ENCODE results near the gene RRAS2. TPM values are rescaled to one million over a fixed set of nuclear protein-coding genes. Genes with fewer than 3 reads are reported as not detected.
"Not testable (repeated sequence)": the region's sequence is repeated elsewhere in the genome, so short reads cannot be mapped to it uniquely, and the experiment has no call there.

RRAS2 gene
- total RNA-seq, 4 donors from 2014 or later: 26.4 to 36.7 (median 31.8) TPM

- DNase-seq (ENCODE audit: low spot score in 2 of 2): no peak
- H3K4me3 ChIP-seq (ENCODE audit: low read depth, poor library complexity, severe bottlenecking): no peak overlapping the region
- intact Hi-C loops (cut with DNase I; ENCODE audit: low total_unique reads): loop anchor here (5.0 kb wide), 1 partner anchor 1395 kb away; no protein-coding TSS in a partner anchor
- 97 to 98% methylated on average over 7 of the region's 7 CpGs for WGBS, 2 donors
- no peak for TF ChIP-seq CTCF (IDR thresholded peaks at IDR 0.05)
- no peak for TF ChIP-seq POLR2A (IDR thresholded peaks at IDR 0.05)
Measured at GRCh38 chr11:14347494-14347893, 11.5 kb downstream of the RRAS2 start.

- no peak overlapping the region for H3K4me3 ChIP-seq (ENCODE audit: low read depth, poor library complexity, severe bottlenecking)
- intact Hi-C loops (cut with DNase I; ENCODE audit: low total_unique reads): loop anchor here (5.0 kb wide), 1 partner anchor 1396 kb away; no protein-coding TSS in a partner anchor
- no peak for DNase-seq (ENCODE audit: low spot score in 2 of 2)
- no peak for TF ChIP-seq CTCF (IDR thresholded peaks at IDR 0.05)
- no peak for TF ChIP-seq POLR2A (IDR thresholded peaks at IDR 0.05)
- 96 to 97% methylated on average over 2 of the region's 2 CpGs for WGBS, 2 donors
Measured at GRCh38 chr11:14346303-14346955, 12.6 kb downstream of the RRAS2 start.

GRCh38 chr11:14345668-14346067, 13.3 kb downstream of the RRAS2 start:
- TF ChIP-seq POLR2A (IDR thresholded peaks at IDR 0.05) (no peak), CTCF (IDR thresholded peaks at IDR 0.05) (no peak)
- no peak overlapping the region for H3K4me3 ChIP-seq (ENCODE audit: low read depth, poor library complexity, severe bottlenecking)
- 83 to 88% methylated on average over 1 of the region's 1 CpG for WGBS, 2 donors
- intact Hi-C loops (cut with DNase I; ENCODE audit: low total_unique reads): loop anchor here (5.0 kb wide), 1 partner anchor 1397 kb away; no protein-coding TSS in a partner anchor
- no peak for DNase-seq (ENCODE audit: low spot score in 2 of 2)

GRCh38 chr11:14345016-14345415, 14.0 kb downstream of the RRAS2 start:
- intact Hi-C loops (cut with DNase I; ENCODE audit: low total_unique reads): loop anchor here (5.0 kb wide), 1 partner anchor 1397 kb away; no protein-coding TSS in a partner anchor
- H3K4me3 ChIP-seq (ENCODE audit: low read depth, poor library complexity, severe bottlenecking); DNase-seq (ENCODE audit: low spot score in 2 of 2): not testable (repeated sequence)
- 98 to 99% methylated on average over 5 of the region's 5 CpGs for WGBS, 2 donors

GRCh38 chr11:14342906-14343305, 16.1 kb downstream of the RRAS2 start:
- TF ChIP-seq CTCF (IDR thresholded peaks at IDR 0.05): no peak
- no peak for TF ChIP-seq POLR2A (IDR thresholded peaks at IDR 0.05)
- 69 to 74% methylated on average over 1 of the region's 1 CpG for WGBS, 2 donors
- H3K4me3 ChIP-seq (ENCODE audit: low read depth, poor library complexity, severe bottlenecking): no peak overlapping the region
- DNase-seq (ENCODE audit: low spot score in 2 of 2): no peak
- intact Hi-C loops (cut with DNase I; ENCODE audit: low total_unique reads): no loop called here

GRCh38 chr11:14341968-14342367, 17.0 kb downstream of the RRAS2 start:
- no peak overlapping the region for H3K4me3 ChIP-seq (ENCODE audit: low read depth, poor library complexity, severe bottlenecking)
- 77 to 79% methylated on average over 3 of the region's 3 CpGs for WGBS, 2 donors
- intact Hi-C loops (cut with DNase I; ENCODE audit: low total_unique reads): no loop called here
- DNase-seq (ENCODE audit: low spot score in 2 of 2): no peak
- TF ChIP-seq POLR2A (IDR thresholded peaks at IDR 0.05) (no peak), CTCF (IDR thresholded peaks at IDR 0.05) (no peak)
